Naive thymus-derived CD4-positive, alpha-beta T cell (primary cell): ENCODE results near the gene FRG2C. TPM values are rescaled to one million over a fixed set of nuclear protein-coding genes. Genes with fewer than 3 reads are reported as not detected.
"Not testable (repeated sequence)": the region's sequence is repeated elsewhere in the genome, so short reads cannot be mapped to it uniquely, and the experiment has no call there.

Experiments
- ATAC-seq: fragments of 150-1000 bp; cut with Tn5 transposase; 2 replicates; pipeline ENCODE4 v1.10.0; 2021; ENCODE audit warnings: mild to moderate bottlenecking, moderate library complexity
- CTCF ChIA-PET: fragments of 350-600 bp; sonication (Branson Sonifier 250); formaldehyde crosslinking; loops from one replicate; lab custom pipeline; 2021; ENCODE audit warnings: antibody characterized with exemption; lab: Charles Lee
- POLR2A ChIA-PET: fragments of 350-600 bp; sonication (Branson Sonifier 250); formaldehyde crosslinking; loops from one replicate; lab custom pipeline; 2021; ENCODE audit warnings: antibody characterized with exemption, inconsistent platforms; lab: Charles Lee
- DNase-seq, 9 donors: peaks; one replicate each; pipeline versions ENCODE4 v3.0.0 to v3.0.0-alpha.2; 2020 to 2022; ENCODE audit warnings: mixed read lengths in 1 of 9
- H3K27ac ChIP-seq: one replicate; pipeline ENCODE4 v1.7.0; 2013; ENCODE audit warnings: mild to moderate bottlenecking, low read depth, low read length, moderate library complexity
- H3K27me3 ChIP-seq, 2 donors: one replicate each; pipeline ENCODE4 v1.7.0; 2013; ENCODE audit warnings: low read length in 2 of 2, mild to moderate bottlenecking in 2 of 2, moderate library complexity in 2 of 2; ENCODE audit not compliant: control insufficient read depth in 2 of 2, insufficient read depth in 2 of 2
- H3K36me3 ChIP-seq, 3 experiments: 1 replicate in 2 of 3; 2 replicates in 1 of 3; pipeline ENCODE4 v1.7.0; 2013; ENCODE audit warnings: low read length in 3 of 3, mild to moderate bottlenecking in 3 of 3, moderate library complexity in 1 of 3; ENCODE audit not compliant: insufficient read depth in 3 of 3, control insufficient read depth in 2 of 3
- H3K4me1 ChIP-seq, 2 donors: one replicate each; pipeline ENCODE4 v1.7.0; 2013; ENCODE audit warnings: low read length in 2 of 2, mild to moderate bottlenecking in 2 of 2, moderate library complexity in 1 of 2; ENCODE audit not compliant: control insufficient read depth in 2 of 2, insufficient read depth in 2 of 2
- H3K4me3 ChIP-seq: 2 replicates; pipeline ENCODE4 v1.7.0; 2013; ENCODE audit warnings: mild to moderate bottlenecking, low read length
- H3K9me3 ChIP-seq, 3 experiments: 1 replicate in 2 of 3; 2 replicates in 1 of 3; pipeline ENCODE4 v1.7.0; 2013; ENCODE audit warnings: low read length in 3 of 3; ENCODE audit not compliant: control insufficient read depth in 2 of 3
- H3K27ac Mint-ChIP-seq, 9 donors: one replicate each; pipeline ENCODE4 v1.8.0; 2020 to 2022; ENCODE audit warnings: mixed read lengths in 9 of 9, mild to moderate bottlenecking in 8 of 9, moderate library complexity in 5 of 9, inconsistent platforms in 2 of 9
- H3K27me3 Mint-ChIP-seq, 5 donors: one replicate each; pipeline ENCODE4 v1.8.0; 2021 to 2022; ENCODE audit warnings: mixed read lengths in 5 of 5, mild to moderate bottlenecking in 1 of 5
- H3K36me3 Mint-ChIP-seq, 5 donors: one replicate each; pipeline ENCODE4 v1.8.0; 2020 to 2022; ENCODE audit warnings: mixed read lengths in 5 of 5, mild to moderate bottlenecking in 3 of 5, inconsistent platforms in 1 of 5
- H3K4me1 Mint-ChIP-seq, 7 donors: one replicate each; pipeline ENCODE4 v1.8.0; 2020 to 2022; ENCODE audit warnings: mixed read lengths in 7 of 7, mild to moderate bottlenecking in 3 of 7, inconsistent platforms in 1 of 7
- H3K4me3 Mint-ChIP-seq, 10 donors: one replicate each; pipeline ENCODE4 v1.8.0; 2020 to 2022; ENCODE audit warnings: mild to moderate bottlenecking in 10 of 10, mixed read lengths in 10 of 10, moderate library complexity in 6 of 10, inconsistent platforms in 2 of 10
- H3K9me3 Mint-ChIP-seq, 11 donors: one replicate each; pipeline ENCODE4 v1.8.0; 2020 to 2022; ENCODE audit warnings: mixed read lengths in 11 of 11, mild to moderate bottlenecking in 4 of 11, inconsistent platforms in 1 of 11, moderate library complexity in 1 of 11
- intact Hi-C, 2 donors: fragments of 100-400 bp; cut with micrococcal nuclease; formaldehyde crosslinking; loops; one replicate each; pipeline ENCODE4 v1.15.1; 2023
- polyA plus RNA-seq, 2 donors: library from polyadenylated mRNA; unstranded; fragments of 300-500 nt; fragmentation: Illumina TruSeq; gene quantifications; one replicate each; pipeline ENCODE4 v1.2.3, GENCODE V29; 2021
- total RNA-seq, 6 experiments: library from RNA in 5 of 6; stranded (reverse) in 5 of 6; gene quantifications; 1 replicate in 5 of 6; 2 replicates in 1 of 6; pipeline ENCODE4 v1.2.3 and lab custom pipeline; 2021 to 2026

The FRG2C gene
- total RNA-seq, result not detected
- polyA plus RNA-seq, result not detected
- not detected for total RNA-seq (lab: John Stamatoyannopoulos, UW)

GRCh38 chr3:75664028-75664427, at the start of gene FRG2C:
Gene FRG2C (plus strand): TSS chr3:75664328. CDS start chr3:75664380, 52 bp downstream.
- H3K27ac Mint-ChIP-seq, intact Hi-C loops, POLR2A ChIA-PET, DNase-seq, H3K4me1 Mint-ChIP-seq, CTCF ChIA-PET, H3K9me3 ChIP-seq, H3K27ac ChIP-seq, H3K36me3 Mint-ChIP-seq, H3K36me3 ChIP-seq, H3K4me3 Mint-ChIP-seq, H3K4me1 ChIP-seq, H3K27me3 ChIP-seq, ATAC-seq, H3K4me3 ChIP-seq: not testable (repeated sequence)
- peaks cover 24 to 62% (median 49%) of the 10 kb centered on the region in 5 donors for H3K27me3 Mint-ChIP-seq
- H3K9me3 Mint-ChIP-seq, result peaks cover 7 to 62% (median 21%) of the 10 kb centered on the region in 11 donors

- DNase-seq, H3K4me3 ChIP-seq, H3K4me3 Mint-ChIP-seq, H3K36me3 ChIP-seq, H3K9me3 Mint-ChIP-seq, H3K27me3 ChIP-seq, POLR2A ChIA-PET, ATAC-seq, H3K27ac ChIP-seq, H3K27ac Mint-ChIP-seq, intact Hi-C loops, H3K9me3 ChIP-seq, H3K36me3 Mint-ChIP-seq, CTCF ChIA-PET, H3K4me1 ChIP-seq, H3K4me1 Mint-ChIP-seq: not testable (repeated sequence)
- peaks cover 14 to 37% (median 20%) of the 10 kb centered on the region in 5 donors for H3K27me3 Mint-ChIP-seq
Measured at GRCh38 chr3:75618666-75619305, 45.3 kb upstream of the FRG2C start.

- H3K27ac ChIP-seq, POLR2A ChIA-PET, H3K4me1 ChIP-seq, DNase-seq, H3K36me3 ChIP-seq, H3K9me3 Mint-ChIP-seq, ATAC-seq, H3K4me1 Mint-ChIP-seq, H3K27me3 ChIP-seq, H3K36me3 Mint-ChIP-seq, H3K27ac Mint-ChIP-seq, intact Hi-C loops, H3K4me3 ChIP-seq, CTCF ChIA-PET, H3K9me3 ChIP-seq: not testable (repeated sequence)
- H3K4me3 Mint-ChIP-seq, result peak overlapping the region in 7 of 10 donors; percentile 17 to 83 (median 48)
- H3K27me3 Mint-ChIP-seq, result peaks cover 14 to 37% (median 24%) of the 10 kb centered on the region in 5 donors
Measured at GRCh38 chr3:75619481-75620031, 44.6 kb upstream of the FRG2C start.

- H3K27me3 ChIP-seq, H3K27ac Mint-ChIP-seq, H3K4me3 Mint-ChIP-seq, CTCF ChIA-PET, H3K9me3 Mint-ChIP-seq, DNase-seq, H3K4me3 ChIP-seq, POLR2A ChIA-PET, intact Hi-C loops, H3K9me3 ChIP-seq, H3K36me3 ChIP-seq, H3K4me1 ChIP-seq, H3K36me3 Mint-ChIP-seq, H3K4me1 Mint-ChIP-seq, ATAC-seq, H3K27ac ChIP-seq: not testable (repeated sequence)
- peaks cover 14 to 37% (median 24%) of the 10 kb centered on the region in 5 donors for H3K27me3 Mint-ChIP-seq
Measured at GRCh38 chr3:75621772-75622171, 42.4 kb upstream of the FRG2C start.

- DNase-seq, H3K36me3 ChIP-seq, ATAC-seq, H3K27ac Mint-ChIP-seq, CTCF ChIA-PET, POLR2A ChIA-PET, H3K4me3 ChIP-seq, H3K9me3 Mint-ChIP-seq, H3K4me1 Mint-ChIP-seq, H3K27me3 ChIP-seq, H3K4me3 Mint-ChIP-seq, H3K36me3 Mint-ChIP-seq, intact Hi-C loops, H3K27ac ChIP-seq, H3K4me1 ChIP-seq, H3K9me3 ChIP-seq: not testable (repeated sequence)
- H3K27me3 Mint-ChIP-seq, result peaks cover 12 to 32% (median 19%) of the 10 kb centered on the region in 5 donors
Measured at GRCh38 chr3:75623656-75624055, 40.5 kb upstream of the FRG2C start.

GRCh38 chr3:75630887-75631535, 33.1 kb upstream of the FRG2C start:
- ATAC-seq, H3K9me3 Mint-ChIP-seq, H3K27ac ChIP-seq, CTCF ChIA-PET, POLR2A ChIA-PET, H3K27me3 Mint-ChIP-seq, H3K9me3 ChIP-seq, DNase-seq, H3K27ac Mint-ChIP-seq, H3K27me3 ChIP-seq, H3K36me3 Mint-ChIP-seq, intact Hi-C loops, H3K36me3 ChIP-seq, H3K4me3 Mint-ChIP-seq, H3K4me1 ChIP-seq, H3K4me1 Mint-ChIP-seq, H3K4me3 ChIP-seq: not testable (repeated sequence)
